Panc1 (cell line): Measurements from ENCODE around the gene UBE2N. TPM values are rescaled to one million over a fixed set of nuclear protein-coding genes. Genes with fewer than 3 reads are reported as not detected.

Experiments
- ATAC-seq: fragments of 200-7000 bp; cut with Tn5 transposase; 2 replicates; pipeline ENCODE4 v1.9.1; 2020; ENCODE audit warnings: mild to moderate bottlenecking, moderate library complexity
- BruUV-seq: library from RNA; stranded (reverse); fragments of 400-500 nt; replicated peaks from 2 replicates; lab custom pipeline; 2021; lab: Mats Ljungman, UMichigan
- CTCF ChIA-PET: fragments of 300-600 bp; sonication (Branson Sonifier 250); formaldehyde crosslinking; loops from one replicate; lab custom pipeline; 2022; ENCODE audit warnings: antibody characterized with exemption; lab: Charles Lee
- POLR2A ChIA-PET: fragments of 300-600 bp; sonication (Branson Sonifier 250); formaldehyde crosslinking; loops from one replicate; lab custom pipeline; 2022; ENCODE audit warnings: antibody characterized with exemption; lab: Charles Lee
- DNase-seq: peaks from one replicate; pipeline ENCODE4 v3.0.0-alpha.2; 2010; ENCODE audit warnings: low read depth, low spot score
- H3K27ac ChIP-seq: 2 replicates; pipeline ENCODE4 v1.5.1; 2011; ENCODE audit warnings: mild to moderate bottlenecking, low read length, inconsistent platforms
- H3K27me3 ChIP-seq: fragments of 200-500 bp; sonication (Bioruptor generic); 2 replicates; pipeline ENCODE4 v1.6.0; 2014; ENCODE audit warnings: low read length, inconsistent platforms; ENCODE audit not compliant: control insufficient read depth, insufficient read depth
- H3K36me3 ChIP-seq: fragments of 200-500 bp; sonication (Bioruptor generic); 2 replicates; pipeline ENCODE4 v1.5.1; 2014; ENCODE audit warnings: inconsistent platforms, mild to moderate bottlenecking, low read length, moderate library complexity; ENCODE audit not compliant: control insufficient read depth, insufficient read depth
- H3K4me1 ChIP-seq: 2 replicates; pipeline ENCODE4 v1.5.1; 2011; ENCODE audit warnings: inconsistent platforms, mild to moderate bottlenecking, low read length, moderate library complexity; ENCODE audit not compliant: control insufficient read depth, insufficient read depth
- H3K4me3 ChIP-seq, 2 experiments: 2 replicates each; pipeline ENCODE4 v1.5.1; 2011 to 2012; ENCODE audit warnings: low read depth in 2 of 2, low read length in 2 of 2, mild to moderate bottlenecking in 2 of 2, inconsistent platforms in 1 of 2, moderate library complexity in 1 of 2
- H3K9me3 ChIP-seq: fragments of 200-500 bp; sonication (Bioruptor generic); 2 replicates; pipeline ENCODE4 v1.5.1; 2014; ENCODE audit warnings: low read depth, mild to moderate bottlenecking, inconsistent platforms, low read length, moderate library complexity; ENCODE audit not compliant: control insufficient read depth, insufficient read depth
- POLR2AphosphoS5 ChIP-seq: IDR thresholded peaks from 2 replicates; pipeline ENCODE4 v1.6.1; 2012; ENCODE audit warnings: mild to moderate bottlenecking, low read depth, low read length, moderate library complexity
- SIN3A ChIP-seq: IDR thresholded peaks from 2 replicates; pipeline ENCODE4 v1.6.1; 2012; ENCODE audit warnings: low read depth, mild to moderate bottlenecking, low read length, moderate library complexity, borderline replicate concordance; ENCODE audit not compliant: insufficient read depth
- TCF7L2 ChIP-seq: IDR thresholded peaks from 2 replicates; pipeline ENCODE4 v1.6.1; 2011; ENCODE audit warnings: mild to moderate bottlenecking, low read depth, low read length, inconsistent platforms
- in situ Hi-C: cut with HindIII; loops from 2 replicates; pipeline ENCODE4 v1.10.0; 2016; ENCODE audit warnings: low sequenced_read_pairs, low pct_unique_long_range_greater_than_20kb
- intact Hi-C: fragments of 100-400 bp; cut with micrococcal nuclease; formaldehyde crosslinking; loops from one replicate; pipeline ENCODE4 v1.10.0; 2022; ENCODE audit not compliant: unreplicated experiment
- total RNA-seq: library from RNA; stranded (reverse); gene quantifications from one replicate; pipeline ENCODE4 v1.2.1, GENCODE V29; 2021; ENCODE audit not compliant: unreplicated experiment
- TF ChIP-seq, protein P1 (sequence below): fragments of 450-650 bp; IDR thresholded peaks from 2 replicates; pipeline ENCODE4 v1.5.1; 2017; ENCODE audit warnings: mild to moderate bottlenecking
- TF ChIP-seq, protein P2 (sequence below), 2 experiments: IDR thresholded peaks; 2 replicates each; pipeline ENCODE4 v1.6.1; 2011 to 2012; ENCODE audit warnings: low read depth in 2 of 2, control low read depth in 1 of 2, low read length in 1 of 2, mild to moderate bottlenecking in 1 of 2, moderate library complexity in 1 of 2; ENCODE audit not compliant: insufficient read depth in 1 of 2

Gene UBE2N
- total RNA-seq, 1 experiment from 2014 or later = 150 TPM

DNA sequence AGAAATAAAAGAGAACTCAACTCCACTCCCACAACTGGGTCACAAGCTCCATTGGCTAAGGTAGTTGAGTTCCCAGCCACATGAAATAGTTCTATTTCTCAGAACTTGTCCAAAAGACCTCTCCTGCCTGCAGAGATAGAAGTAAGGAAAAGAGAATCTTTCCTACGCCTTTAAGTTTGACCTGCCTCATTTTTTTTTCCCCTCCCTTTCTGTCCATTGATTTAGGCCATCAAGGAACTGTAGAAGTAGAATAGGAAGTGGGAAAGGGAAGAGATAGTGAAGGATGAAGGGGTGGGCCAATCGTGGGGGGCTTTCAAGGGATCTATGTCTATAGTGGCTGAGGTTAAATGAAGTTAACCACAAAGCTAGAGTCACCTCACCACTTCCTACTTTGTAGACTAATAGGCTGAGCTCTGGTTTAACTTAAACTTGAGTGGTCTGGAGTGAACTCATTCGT, 77.9 kb downstream of the UBE2N start:
- TF ChIP-seq, protein P1, sequence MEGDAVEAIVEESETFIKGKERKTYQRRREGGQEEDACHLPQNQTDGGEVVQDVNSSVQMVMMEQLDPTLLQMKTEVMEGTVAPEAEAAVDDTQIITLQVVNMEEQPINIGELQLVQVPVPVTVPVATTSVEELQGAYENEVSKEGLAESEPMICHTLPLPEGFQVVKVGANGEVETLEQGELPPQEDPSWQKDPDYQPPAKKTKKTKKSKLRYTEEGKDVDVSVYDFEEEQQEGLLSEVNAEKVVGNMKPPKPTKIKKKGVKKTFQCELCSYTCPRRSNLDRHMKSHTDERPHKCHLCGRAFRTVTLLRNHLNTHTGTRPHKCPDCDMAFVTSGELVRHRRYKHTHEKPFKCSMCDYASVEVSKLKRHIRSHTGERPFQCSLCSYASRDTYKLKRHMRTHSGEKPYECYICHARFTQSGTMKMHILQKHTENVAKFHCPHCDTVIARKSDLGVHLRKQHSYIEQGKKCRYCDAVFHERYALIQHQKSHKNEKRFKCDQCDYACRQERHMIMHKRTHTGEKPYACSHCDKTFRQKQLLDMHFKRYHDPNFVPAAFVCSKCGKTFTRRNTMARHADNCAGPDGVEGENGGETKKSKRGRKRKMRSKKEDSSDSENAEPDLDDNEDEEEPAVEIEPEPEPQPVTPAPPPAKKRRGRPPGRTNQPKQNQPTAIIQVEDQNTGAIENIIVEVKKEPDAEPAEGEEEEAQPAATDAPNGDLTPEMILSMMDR = no peak
- TF ChIP-seq POLR2AphosphoS5 = no peak
- no peaks in the 10 kb centered on the region for H3K4me1 ChIP-seq
- no peak overlapping the region for H3K4me3 ChIP-seq
- no TSS peak for BruUV-seq
- ATAC-seq = no peak
- in situ Hi-C loops (no loop called here), intact Hi-C loops (no loop called here)
- no peak for DNase-seq
- H3K27me3 ChIP-seq = no peaks in the 10 kb centered on the region
- H3K27ac ChIP-seq = no peak overlapping the region
- POLR2A ChIA-PET = no interaction called here
- no peaks in the 10 kb centered on the region for H3K36me3 ChIP-seq
- CTCF ChIA-PET = no interaction called here
- H3K9me3 ChIP-seq = no peaks in the 10 kb centered on the region

DNA sequence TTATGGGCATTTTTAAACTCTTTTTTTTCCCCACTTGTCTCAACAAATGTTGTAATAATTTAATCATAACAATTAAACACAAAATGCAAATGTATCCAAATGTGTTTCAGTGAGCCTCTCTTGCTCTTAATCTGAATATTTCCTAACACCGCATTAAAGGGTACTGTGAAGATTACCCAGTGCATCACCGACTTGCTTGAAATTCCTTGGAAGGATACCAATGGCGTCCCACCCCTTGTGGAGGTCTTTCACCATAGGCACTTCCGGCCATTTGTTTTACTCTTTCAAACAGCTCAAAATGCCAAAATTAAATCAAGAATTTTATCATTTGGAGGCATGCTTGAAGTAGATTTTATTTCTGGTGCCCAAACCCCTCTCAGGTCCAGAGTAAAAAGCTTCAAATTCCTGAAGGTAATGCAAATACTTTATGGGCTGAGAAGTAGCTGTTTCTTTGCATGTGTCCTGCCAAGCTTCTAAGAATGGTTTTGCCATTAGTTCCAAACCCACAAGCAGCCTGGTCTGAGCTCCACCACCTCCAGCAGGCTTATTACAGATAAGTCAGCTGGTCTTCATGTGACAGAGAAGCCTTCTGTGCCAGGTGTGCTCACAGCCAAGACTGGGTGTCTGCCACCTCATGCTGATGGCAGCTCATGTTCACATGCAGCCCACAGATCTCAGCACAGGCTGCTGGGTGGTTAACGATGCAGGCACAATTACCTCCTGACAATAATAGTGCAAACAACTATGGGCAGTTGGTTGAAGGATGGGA, 80.4 kb downstream of the UBE2N start:
- Histone ChIP-seq H3K4me3 (no peak overlapping the region), H3K36me3 (no peaks in the 10 kb centered on the region), H3K9me3 (no peaks in the 10 kb centered on the region), H3K27me3 (no peaks in the 10 kb centered on the region), H3K27ac (no peak overlapping the region), H3K4me1 (no peaks in the 10 kb centered on the region)
- ATAC-seq (no peak), DNase-seq (no peak)
- ChIA-PET CTCF (no interaction called here), POLR2A (no interaction called here)
- intact Hi-C loops = no loop called here
- no TSS peak for BruUV-seq
- TF ChIP-seq, protein P2, sequence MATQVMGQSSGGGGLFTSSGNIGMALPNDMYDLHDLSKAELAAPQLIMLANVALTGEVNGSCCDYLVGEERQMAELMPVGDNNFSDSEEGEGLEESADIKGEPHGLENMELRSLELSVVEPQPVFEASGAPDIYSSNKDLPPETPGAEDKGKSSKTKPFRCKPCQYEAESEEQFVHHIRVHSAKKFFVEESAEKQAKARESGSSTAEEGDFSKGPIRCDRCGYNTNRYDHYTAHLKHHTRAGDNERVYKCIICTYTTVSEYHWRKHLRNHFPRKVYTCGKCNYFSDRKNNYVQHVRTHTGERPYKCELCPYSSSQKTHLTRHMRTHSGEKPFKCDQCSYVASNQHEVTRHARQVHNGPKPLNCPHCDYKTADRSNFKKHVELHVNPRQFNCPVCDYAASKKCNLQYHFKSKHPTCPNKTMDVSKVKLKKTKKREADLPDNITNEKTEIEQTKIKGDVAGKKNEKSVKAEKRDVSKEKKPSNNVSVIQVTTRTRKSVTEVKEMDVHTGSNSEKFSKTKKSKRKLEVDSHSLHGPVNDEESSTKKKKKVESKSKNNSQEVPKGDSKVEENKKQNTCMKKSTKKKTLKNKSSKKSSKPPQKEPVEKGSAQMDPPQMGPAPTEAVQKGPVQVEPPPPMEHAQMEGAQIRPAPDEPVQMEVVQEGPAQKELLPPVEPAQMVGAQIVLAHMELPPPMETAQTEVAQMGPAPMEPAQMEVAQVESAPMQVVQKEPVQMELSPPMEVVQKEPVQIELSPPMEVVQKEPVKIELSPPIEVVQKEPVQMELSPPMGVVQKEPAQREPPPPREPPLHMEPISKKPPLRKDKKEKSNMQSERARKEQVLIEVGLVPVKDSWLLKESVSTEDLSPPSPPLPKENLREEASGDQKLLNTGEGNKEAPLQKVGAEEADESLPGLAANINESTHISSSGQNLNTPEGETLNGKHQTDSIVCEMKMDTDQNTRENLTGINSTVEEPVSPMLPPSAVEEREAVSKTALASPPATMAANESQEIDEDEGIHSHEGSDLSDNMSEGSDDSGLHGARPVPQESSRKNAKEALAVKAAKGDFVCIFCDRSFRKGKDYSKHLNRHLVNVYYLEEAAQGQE (IDR thresholded peaks at IDR 0.05; ENCODE audit: insufficient read depth in 1 of 2, low read depth in 2 of 2, low read length in 1 of 2) = no peak
- TF ChIP-seq SIN3A (no peak), TCF7L2 (no peak), POLR2AphosphoS5 (no peak)
- TF ChIP-seq, protein P1 = no peak
- in situ Hi-C loops = no loop called here
